PFSK-1 (cell line): ENCODE measurements around the gene HNRNPH1.

Source experiments
- POLR2AphosphoS5 ChIP-seq: IDR thresholded peaks from 2 replicates; pipeline ENCODE4 v1.6.1; 2012; ENCODE audit warnings: low read depth, mild to moderate bottlenecking, control low read depth, low read length, moderate library complexity
- TAF1 ChIP-seq: IDR thresholded peaks from 2 replicates; pipeline ENCODE4 v1.6.1; 2012; ENCODE audit warnings: low read length, control low read depth, borderline replicate concordance; ENCODE audit not compliant: insufficient read depth

DNA sequence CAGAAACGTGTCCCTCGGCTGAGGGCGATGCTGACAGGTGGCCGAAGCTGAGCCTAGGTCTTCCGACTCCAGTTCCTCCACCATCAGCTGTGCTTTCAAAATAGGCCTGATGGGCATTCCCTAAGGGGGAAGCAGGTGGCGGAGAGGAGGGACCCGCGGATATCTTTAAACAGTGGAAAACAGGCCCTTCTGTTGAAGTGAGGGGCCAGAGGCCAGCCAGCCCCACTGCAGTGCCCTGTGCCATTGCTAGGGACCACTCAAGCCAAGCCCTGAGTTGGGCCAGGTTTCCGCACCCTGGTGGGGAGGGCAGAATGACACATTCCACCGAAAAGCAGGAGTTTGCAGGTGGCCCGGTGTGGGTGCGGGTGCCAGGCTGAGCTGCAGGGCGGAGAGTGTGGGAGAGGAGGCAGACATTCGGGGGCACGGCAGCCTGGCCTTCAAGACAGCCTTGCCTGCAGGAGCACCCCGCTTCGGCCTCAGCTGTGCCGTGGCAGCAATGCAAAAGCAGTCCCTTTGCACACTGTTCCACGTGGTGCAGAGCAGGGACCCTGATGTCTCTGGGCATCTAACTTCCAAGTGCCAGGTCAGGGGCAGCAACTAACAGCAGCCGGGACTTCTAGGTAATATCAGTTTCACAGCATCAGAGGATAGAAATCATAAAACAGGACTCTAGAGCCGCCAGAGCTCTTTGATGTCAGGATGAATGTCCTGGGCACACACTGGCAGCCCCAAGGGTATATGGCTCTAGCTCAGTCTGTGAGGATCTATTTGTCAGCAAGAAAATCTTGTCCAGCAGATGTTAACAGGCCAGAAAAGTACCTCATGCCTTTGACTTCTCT lies 17.2 kb downstream of the HNRNPH1 start:
- no peak for TF ChIP-seq POLR2AphosphoS5
- no peak for TF ChIP-seq TAF1
